Esophagus squamous epithelium (tissue), 4 donors: ENCODE measurements around the gene FLT3LG.

Experiments
- CTCF ChIP-seq, 6 experiments: fragments of 450-650 bp in 4 of 6; fragments of 200-600 bp in 2 of 6; sonication (generic) in 2 of 6; IDR thresholded peaks; one replicate each; pipeline ENCODE4 v1.5.1; 2016 to 2019; ENCODE audit warnings: antibody characterized with exemption in 6 of 6, mild to moderate bottlenecking in 4 of 6, moderate library complexity in 4 of 6
- POLR2A ChIP-seq, 4 donors: fragments of 450-650 bp; IDR thresholded peaks; one replicate each; pipeline ENCODE4 v1.6.1; 2017; ENCODE audit warnings: antibody characterized with exemption in 4 of 4, mild to moderate bottlenecking in 4 of 4, moderate library complexity in 3 of 4

GRCh38 chr19:49437231-49437630 is 36.8 kb upstream of the FLT3LG start:
- TF ChIP-seq CTCF (IDR thresholded peaks at IDR 0.05) (no peak), POLR2A (IDR thresholded peaks at IDR 0.05) (no peak)
